ENCODE data around the gene RUNX1.
"Not testable (repeated sequence)": the region's sequence is repeated elsewhere in the genome, so short reads cannot be mapped to it uniquely, and the experiment has no call there.

Gene RUNX1

GRCh38 chr21:34810786-34811185 is 238.3 kb downstream of the RUNX1 start:
- CTCF ChIA-PET = interaction anchor here (1.6 kb wide), 1 partner anchor 591 kb away, joined by 4 read pairs; no protein-coding TSS in a partner anchor
- H3K4me1 Mint-ChIP-seq = peaks cover 61% of the 10 kb centered on the region
- H3K9me3 Mint-ChIP-seq = peaks cover 4% of the 10 kb centered on the region
- H3K4me3 Mint-ChIP-seq = no peak overlapping the region
- H3K36me3 Mint-ChIP-seq = peaks cover 42% of the 10 kb centered on the region
- H3K27ac Mint-ChIP-seq = no peak overlapping the region
- DNase-seq = no peak
- H3K27me3 Mint-ChIP-seq = no peaks in the 10 kb centered on the region

DNA sequence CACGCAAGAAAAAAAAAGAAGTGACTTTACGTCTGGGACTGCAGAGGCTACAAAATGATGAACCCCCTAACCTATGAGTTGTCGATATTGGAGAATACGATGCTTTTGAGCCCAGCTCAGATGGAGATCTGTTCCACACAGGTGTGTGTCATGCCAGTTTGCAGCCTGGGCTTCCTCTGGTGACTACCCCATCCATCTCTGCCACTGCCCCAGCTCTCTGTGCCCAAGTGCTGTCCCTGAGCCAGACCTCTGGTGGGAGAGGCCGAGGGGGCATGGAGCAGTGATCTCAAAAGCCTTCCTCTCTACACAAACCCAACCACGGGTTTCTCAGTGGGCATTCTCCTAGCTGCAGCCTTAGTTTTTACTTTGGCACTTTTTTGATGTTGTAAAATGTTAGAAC is 239.3 kb downstream of the RUNX1 start:
- H3K4me3 Mint-ChIP-seq = no peak overlapping the region
- H3K36me3 Mint-ChIP-seq = peaks cover 39% of the 10 kb centered on the region
- CTCF ChIA-PET = interaction anchor here (1.0 to 1.6 kb wide), 3 partner anchors 27 to 592 kb away, joined by 3 to 4 read pairs (median 3); no protein-coding TSS in a partner anchor

DNA sequence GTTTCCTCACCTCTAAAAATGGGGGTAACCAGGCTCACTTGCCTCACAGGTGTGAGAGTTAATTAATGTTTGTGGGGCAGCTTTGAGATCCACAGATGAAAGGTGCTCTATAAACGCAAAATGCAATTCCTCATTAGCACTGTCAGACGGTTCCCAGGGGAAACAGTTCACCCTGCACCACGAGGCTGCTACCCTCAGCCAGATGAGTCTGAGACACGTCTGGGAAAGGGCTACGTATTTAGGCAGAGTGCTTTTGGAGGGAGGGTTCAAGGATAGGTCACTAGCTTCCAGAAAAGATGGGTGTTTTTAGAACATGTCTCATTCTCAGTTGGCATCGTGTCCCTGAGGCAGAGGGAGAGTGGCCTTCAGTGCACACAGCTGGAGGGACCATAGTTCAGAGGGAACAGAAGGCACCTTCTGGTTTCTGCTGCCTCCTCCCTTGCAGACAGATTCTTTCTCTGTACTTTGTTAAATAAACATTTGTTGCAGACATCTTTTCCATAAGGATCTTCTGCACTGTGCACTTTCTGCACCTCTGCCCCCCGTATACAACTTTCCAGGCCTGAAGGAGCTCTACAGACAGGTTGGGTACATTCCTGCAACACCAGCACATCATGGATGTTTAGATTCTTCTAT is 240.4 kb downstream of the RUNX1 start:
- peaks cover 39% of the 10 kb centered on the region for H3K36me3 Mint-ChIP-seq
- no peak for DNase-seq

More for the DNA sequence above, 239.3 kb downstream of the RUNX1 start:
- H3K9me3 Mint-ChIP-seq = peaks cover 4% of the 10 kb centered on the region
- no peak for DNase-seq
- H3K27ac Mint-ChIP-seq = no peak overlapping the region
- H3K4me1 Mint-ChIP-seq = peaks cover 67% of the 10 kb centered on the region
- H3K27me3 Mint-ChIP-seq = no peaks in the 10 kb centered on the region

DNA sequence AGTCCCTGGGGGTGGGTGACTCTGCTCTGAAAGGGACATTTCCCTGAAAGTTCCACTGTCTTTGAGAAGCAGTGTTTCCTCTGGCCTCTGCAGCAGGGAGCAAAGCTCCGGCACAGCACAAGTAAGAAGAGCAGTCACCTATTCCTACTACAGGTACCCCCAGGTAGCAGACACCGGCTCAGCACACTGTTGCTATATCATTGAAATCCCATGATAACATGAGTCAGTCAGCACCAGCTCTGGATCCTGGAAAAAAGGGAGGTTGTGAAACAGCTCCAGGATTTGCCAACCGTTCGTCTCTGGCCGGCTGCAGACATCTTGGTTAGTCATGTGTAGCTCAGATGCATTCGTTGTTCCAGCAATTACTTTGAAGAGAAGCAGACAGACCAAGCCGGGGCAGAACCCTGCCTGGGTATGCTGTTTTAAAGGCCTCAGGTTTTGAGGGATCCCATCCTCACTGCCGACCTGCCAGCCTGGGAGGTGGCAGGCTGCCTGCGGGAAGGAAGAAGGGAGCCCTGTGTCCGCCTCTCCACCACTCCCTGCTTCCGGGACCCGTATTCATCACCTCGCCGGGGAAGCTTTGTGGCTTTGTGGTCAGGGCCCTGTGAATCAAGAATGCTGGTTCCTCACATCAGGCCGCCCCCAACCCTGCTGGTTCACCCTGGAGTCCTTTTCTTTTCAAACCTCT is 241.1 kb downstream of the RUNX1 start:
- peak overlapping the region; percentile 84 for H3K27ac Mint-ChIP-seq
- peak; percentile 65 for DNase-seq
- no peaks in the 10 kb centered on the region for H3K27me3 Mint-ChIP-seq
- peaks cover 38% of the 10 kb centered on the region for H3K36me3 Mint-ChIP-seq
- CTCF ChIA-PET = interaction anchor here (0.6 to 2.0 kb wide), 6 partner anchors 11 to 592 kb away, joined by 3 to 9 read pairs (median 4); no protein-coding TSS in a partner anchor
- H3K4me1 Mint-ChIP-seq = peaks cover 74% of the 10 kb centered on the region
- H3K4me3 Mint-ChIP-seq = peak overlapping the region; percentile 8
- peaks cover 4% of the 10 kb centered on the region for H3K9me3 Mint-ChIP-seq

More for the DNA sequence above, 240.4 kb downstream of the RUNX1 start:
- Mint-ChIP-seq H3K27ac (peak overlapping the region; percentile 84), H3K4me3 (no peak overlapping the region), H3K9me3 (peaks cover 4% of the 10 kb centered on the region), H3K27me3 (no peaks in the 10 kb centered on the region), H3K4me1 (peaks cover 74% of the 10 kb centered on the region)
- CTCF ChIA-PET = interaction anchor here (0.7 to 2.0 kb wide), 6 partner anchors 12 to 591 kb away, joined by 3 to 9 read pairs (median 4); no protein-coding TSS in a partner anchor

DNA sequence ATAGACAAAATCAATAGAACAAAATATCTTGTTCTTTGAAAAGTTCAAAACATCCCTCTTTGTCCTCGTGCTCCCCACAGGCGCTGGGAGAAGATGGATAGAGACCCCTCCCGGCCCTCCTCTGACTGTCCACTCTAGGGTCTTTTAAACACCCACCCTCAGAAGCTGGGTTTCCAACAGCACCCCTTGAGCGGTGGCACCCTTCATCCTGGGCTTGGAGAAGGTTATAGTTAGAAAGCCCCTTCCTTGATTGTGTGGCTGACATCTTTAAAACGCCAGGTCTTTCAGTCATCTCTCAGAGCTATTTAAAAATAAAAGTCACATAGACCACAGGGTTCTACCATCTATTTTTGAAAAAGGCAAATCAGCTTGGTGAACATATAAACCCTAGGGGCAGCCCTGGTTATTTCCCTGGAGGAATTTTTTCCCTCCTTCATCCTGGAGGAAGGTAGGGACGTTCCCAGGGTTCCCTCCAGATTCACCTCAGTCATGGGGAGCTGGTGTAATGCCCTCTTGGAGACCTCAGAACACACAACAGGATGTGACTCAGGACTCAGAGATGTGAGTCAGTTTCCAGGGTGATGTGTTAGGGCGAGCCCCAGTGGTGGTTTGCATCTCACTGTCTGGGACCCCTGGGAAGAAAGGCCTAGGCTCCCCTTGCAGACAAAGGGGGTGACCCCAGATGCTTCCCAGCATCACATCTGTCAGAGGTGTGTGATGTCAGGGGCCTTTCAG is 241.8 kb downstream of the RUNX1 start:
- Mint-ChIP-seq H3K27ac (peak overlapping the region; percentile 84), H3K9me3 (peaks cover 4% of the 10 kb centered on the region), H3K36me3 (peaks cover 40% of the 10 kb centered on the region), H3K4me3 (peak overlapping the region; percentile 8), H3K27me3 (no peaks in the 10 kb centered on the region), H3K4me1 (peaks cover 72% of the 10 kb centered on the region)
- CTCF ChIA-PET = interaction anchor here (0.6 to 2.0 kb wide), 5 partner anchors 10 to 592 kb away, joined by 3 to 9 read pairs (median 5); no protein-coding TSS in a partner anchor
- peak; percentile 64 for DNase-seq

GRCh38 chr21:34806423-34806822 is 242.7 kb downstream of the RUNX1 start:
- Mint-ChIP-seq H3K4me3 (no peak overlapping the region), H3K4me1 (peaks cover 69% of the 10 kb centered on the region), H3K36me3 (peaks cover 38% of the 10 kb centered on the region), H3K9me3 (peaks cover 4% of the 10 kb centered on the region), H3K27ac (no peak overlapping the region), H3K27me3 (no peaks in the 10 kb centered on the region)
- CTCF ChIA-PET = no interaction called here
- no peak for DNase-seq

DNA sequence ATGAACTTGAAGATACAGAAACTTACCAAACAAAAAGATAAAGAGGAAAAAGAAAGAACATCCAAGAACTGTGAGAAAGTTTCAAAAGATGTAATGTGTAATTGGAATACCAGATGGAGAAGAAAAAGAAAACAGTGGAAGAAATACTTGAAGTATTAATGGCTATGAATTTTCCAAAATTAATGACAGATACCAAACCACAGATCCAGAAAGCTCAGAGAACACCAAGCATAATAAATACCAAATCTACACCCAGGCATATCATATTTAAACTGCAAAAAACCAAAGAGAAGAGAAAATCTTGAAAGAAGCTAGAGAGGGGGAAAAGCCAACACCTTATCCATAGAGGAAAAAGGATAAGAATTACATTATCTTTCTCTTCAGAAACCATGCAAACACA is 243.9 kb downstream of the RUNX1 start:
- peak overlapping the region; percentile 33 for H3K27ac Mint-ChIP-seq
- DNase-seq = no peak
- peaks cover 34% of the 10 kb centered on the region for H3K36me3 Mint-ChIP-seq
- H3K27me3 Mint-ChIP-seq = no peaks in the 10 kb centered on the region
- H3K4me1 Mint-ChIP-seq = peaks cover 57% of the 10 kb centered on the region
- peaks cover 4% of the 10 kb centered on the region for H3K9me3 Mint-ChIP-seq
- CTCF ChIA-PET = no interaction called here
- H3K4me3 Mint-ChIP-seq = no peak overlapping the region

DNA sequence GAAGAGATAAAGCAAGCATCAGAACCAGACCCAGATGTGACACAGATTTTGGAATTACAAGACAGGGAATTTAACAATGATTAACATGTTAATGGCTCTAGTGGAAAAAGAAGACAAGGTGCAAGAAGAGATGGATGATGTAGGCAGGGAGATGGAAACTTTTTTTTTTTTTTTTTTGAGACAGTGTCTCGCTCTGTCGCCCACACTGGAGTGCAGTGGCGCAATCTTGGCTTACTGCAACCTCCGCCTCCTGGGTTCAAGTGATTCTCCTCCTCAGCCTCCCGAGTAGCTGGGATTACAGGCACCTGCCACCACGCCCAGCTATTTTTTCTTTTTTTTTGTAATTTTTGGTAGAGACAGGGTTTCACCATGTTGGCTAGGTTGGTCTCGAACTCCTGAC is 244.5 kb downstream of the RUNX1 start:
- H3K27ac Mint-ChIP-seq, CTCF ChIA-PET, H3K9me3 Mint-ChIP-seq, H3K27me3 Mint-ChIP-seq, H3K4me3 Mint-ChIP-seq, DNase-seq: not testable (repeated sequence)
- H3K36me3 Mint-ChIP-seq = peaks cover 34% of the 10 kb centered on the region
- peaks cover 52% of the 10 kb centered on the region for H3K4me1 Mint-ChIP-seq

DNA sequence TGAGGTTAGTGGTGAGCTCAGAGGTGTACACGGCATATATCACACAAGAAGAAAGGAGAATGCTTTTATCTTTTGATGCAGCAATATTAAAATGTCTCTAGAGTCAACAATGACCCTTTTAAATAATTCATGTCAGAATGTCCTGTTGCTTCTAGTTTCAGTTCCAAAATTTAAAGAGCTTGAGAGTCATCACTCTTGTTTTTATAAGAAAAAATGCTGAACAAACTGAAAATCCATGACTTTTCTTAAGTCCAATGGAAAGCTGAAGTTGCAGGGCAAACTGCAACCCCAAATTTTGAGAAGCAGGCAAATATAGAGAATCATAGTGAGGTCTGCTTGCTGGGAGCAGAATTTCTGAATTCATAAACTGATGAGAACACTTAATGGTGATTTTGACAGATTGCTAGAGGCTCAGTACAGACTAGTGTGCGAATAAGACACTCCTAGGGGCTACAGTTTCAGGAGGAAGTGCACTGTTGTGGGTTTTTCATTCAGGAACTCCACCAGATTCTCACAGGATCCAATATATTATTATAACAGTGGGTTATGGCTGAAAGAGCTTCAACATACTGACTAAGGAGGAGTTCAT is 245.2 kb downstream of the RUNX1 start:
- Mint-ChIP-seq H3K4me1 (peaks cover 45% of the 10 kb centered on the region), H3K27ac (no peak overlapping the region), H3K4me3 (no peak overlapping the region), H3K36me3 (peaks cover 35% of the 10 kb centered on the region), H3K9me3 (peaks cover 4% of the 10 kb centered on the region), H3K27me3 (no peaks in the 10 kb centered on the region)
- CTCF ChIA-PET = interaction anchor here (1.4 kb wide), 1 partner anchor 86 kb away, joined by 3 read pairs; no protein-coding TSS in a partner anchor
- no peak for DNase-seq

GRCh38 chr21:34802180-34802899 is 246.8 kb downstream of the RUNX1 start:
- Mint-ChIP-seq H3K27me3 (no peaks in the 10 kb centered on the region), H3K4me3 (no peak overlapping the region), H3K4me1 (peaks cover 29% of the 10 kb centered on the region), H3K27ac (no peak overlapping the region), H3K36me3 (peaks cover 43% of the 10 kb centered on the region), H3K9me3 (peaks cover 4% of the 10 kb centered on the region)
- CTCF ChIA-PET = interaction anchor here (1.4 to 1.8 kb wide), 2 partner anchors 84 to 599 kb away, joined by 6 read pairs; no protein-coding TSS in a partner anchor
- DNase-seq = no peak

DNA sequence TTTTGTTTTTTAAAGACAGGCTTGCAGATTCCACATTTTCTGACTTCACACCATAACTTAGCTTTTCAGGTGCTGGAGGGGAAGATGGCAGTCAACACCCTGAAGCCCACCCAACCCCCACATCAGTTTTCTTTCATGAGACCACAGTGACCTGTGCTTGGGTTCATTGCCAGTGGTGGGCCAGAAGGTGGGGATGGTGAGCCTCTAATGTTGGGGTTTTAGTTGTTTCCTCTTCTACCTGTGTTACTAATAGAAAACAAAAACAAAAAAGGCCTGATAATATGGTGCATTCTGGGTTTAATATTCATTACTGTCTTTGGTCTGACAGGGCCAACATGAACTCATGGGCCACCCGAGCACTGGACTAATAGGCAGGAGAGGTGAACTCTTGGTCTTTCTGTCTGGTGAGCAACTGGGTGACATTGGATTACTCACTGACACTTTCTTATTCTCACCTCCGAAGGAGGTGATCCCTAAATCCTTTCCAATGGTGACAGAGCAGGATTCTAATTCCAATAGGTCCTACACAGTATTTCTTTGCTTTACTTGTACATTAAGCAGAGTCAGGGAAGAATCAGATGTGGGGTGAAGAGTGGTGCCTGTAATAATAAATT is 247.5 kb downstream of the RUNX1 start:
- peak; percentile 49 for DNase-seq
- H3K4me1 Mint-ChIP-seq = peaks cover 22% of the 10 kb centered on the region
- no peak overlapping the region for H3K4me3 Mint-ChIP-seq
- peaks cover 44% of the 10 kb centered on the region for H3K36me3 Mint-ChIP-seq
- no peak overlapping the region for H3K27ac Mint-ChIP-seq
- peaks cover 4% of the 10 kb centered on the region for H3K9me3 Mint-ChIP-seq
- H3K27me3 Mint-ChIP-seq = no peaks in the 10 kb centered on the region
- CTCF ChIA-PET = interaction anchor here (1.4 to 1.8 kb wide), 3 partner anchors 85 to 599 kb away, joined by 3 to 6 read pairs (median 6); no protein-coding TSS in a partner anchor

- CTCF ChIA-PET = interaction anchor here (0.6 to 1.5 kb wide), 3 partner anchors 87 to 225 kb away, joined by 3 read pairs; no protein-coding TSS in a partner anchor
- no peaks in the 10 kb centered on the region for H3K9me3 Mint-ChIP-seq
- peaks cover 18% of the 10 kb centered on the region for H3K4me1 Mint-ChIP-seq
- peaks cover 39% of the 10 kb centered on the region for H3K36me3 Mint-ChIP-seq
- no peak overlapping the region for H3K27ac Mint-ChIP-seq
- no peak overlapping the region for H3K4me3 Mint-ChIP-seq
- no peak for DNase-seq
- no peaks in the 10 kb centered on the region for H3K27me3 Mint-ChIP-seq
Observed at GRCh38 chr21:34800797-34801518, 248.1 kb downstream of the RUNX1 start.

All from activated naive CD4-positive, alpha-beta T cell treated with anti-CD3 and anti-CD28 coated beads, Interleukin-2, amount 10 ng/mL, durations not matched to agents 7 days and 5 days (primary cell).